ENCODE data around the gene C17orf58. TPM values are rescaled to one million over a fixed set of nuclear protein-coding genes. Genes with fewer than 3 reads are reported as not detected.

The C17orf58 gene
- polyA plus RNA-seq, 1 of the 3 experiments (the other 2 are of a cell fraction), result 21.2 TPM

DNA sequence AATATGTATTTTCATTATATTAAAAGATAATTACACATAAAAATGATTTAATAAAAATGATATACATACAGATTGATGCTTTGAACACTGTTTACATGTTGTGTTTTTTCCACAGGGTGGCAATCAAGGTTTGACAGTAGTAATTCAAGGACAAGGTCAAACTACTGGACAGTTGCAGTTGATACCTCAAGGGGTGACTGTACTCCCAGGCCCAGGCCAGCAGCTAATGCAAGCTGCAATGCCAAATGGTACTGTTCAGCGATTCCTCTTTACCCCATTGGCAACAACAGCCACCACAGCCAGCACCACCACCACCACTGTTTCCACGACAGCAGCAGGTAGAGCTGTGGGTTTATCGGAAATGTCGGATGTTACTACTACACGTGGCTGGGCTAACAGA, 52.2 kb downstream of the C17orf58 start:
- no peak for DNase-seq
- ChIA-PET CTCF (interaction anchor here (0.6 to 4.3 kb wide), 12 partner anchors 11 to 110 kb away, joined by 3 to 20 read pairs (median 3); no protein-coding TSS in a partner anchor), POLR2A (no interaction called here)
- no peak overlapping the region for H2AFZ ChIP-seq (ENCODE audit: low read depth)
- TF ChIP-seq MXI1 (IDR thresholded peaks at IDR 0.05; ENCODE audit: low read depth, low read length) (no peak), FOSL2 (IDR thresholded peaks at IDR 0.05; ENCODE audit: borderline replicate concordance, low read depth) (no peak)
- TF ChIP-seq, protein P1, sequence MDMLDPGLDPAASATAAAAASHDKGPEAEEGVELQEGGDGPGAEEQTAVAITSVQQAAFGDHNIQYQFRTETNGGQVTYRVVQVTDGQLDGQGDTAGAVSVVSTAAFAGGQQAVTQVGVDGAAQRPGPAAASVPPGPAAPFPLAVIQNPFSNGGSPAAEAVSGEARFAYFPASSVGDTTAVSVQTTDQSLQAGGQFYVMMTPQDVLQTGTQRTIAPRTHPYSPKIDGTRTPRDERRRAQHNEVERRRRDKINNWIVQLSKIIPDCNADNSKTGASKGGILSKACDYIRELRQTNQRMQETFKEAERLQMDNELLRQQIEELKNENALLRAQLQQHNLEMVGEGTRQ (IDR thresholded peaks at IDR 0.05; ENCODE audit: borderline replicate concordance, low read depth, low read length), result no peak
- no peaks in the 10 kb centered on the region for H3K9me2 ChIP-seq
- no peaks in the 10 kb centered on the region for H3K4me1 ChIP-seq (ENCODE audit: control insufficient read depth in 1 of 2, insufficient read depth in 2 of 2, low read depth in 1 of 2, low read length in 1 of 2)
- peaks cover 88 to 93% of the 10 kb centered on the region in 2 experiments for H3K36me3 ChIP-seq (replicated peaks in 1 of 2; ENCODE audit: control insufficient read depth in 1 of 2, insufficient read depth in 2 of 2, low read length in 1 of 2)
- no peak overlapping the region for H3K27ac ChIP-seq (ENCODE audit: low read depth in 2 of 2, low read length in 1 of 2)
- WGBS (ENCODE audit: low lambda C conversion rate), result 95% methylated on average over 5 of the region's 5 CpGs
- no peak overlapping the region for H3K4me2 ChIP-seq
- H4K20me1 ChIP-seq (ENCODE audit: insufficient read depth), result no peaks in the 10 kb centered on the region
- no peak overlapping the region for H3K4me3 ChIP-seq (ENCODE audit: low read depth in 2 of 2, low read length in 1 of 2)
- H3K27me3 ChIP-seq (ENCODE audit: insufficient read depth), result no peaks in the 10 kb centered on the region
- no peaks in the 10 kb centered on the region for H3K9me3 ChIP-seq
- no peak overlapping the region for H3K9ac ChIP-seq
- no peaks in the 10 kb centered on the region for H3K79me2 ChIP-seq (ENCODE audit: insufficient read depth)
- H3F3A ChIP-seq (replicated peaks; ENCODE audit: insufficient read depth), result peaks cover 11% of the 10 kb centered on the region

DNA sequence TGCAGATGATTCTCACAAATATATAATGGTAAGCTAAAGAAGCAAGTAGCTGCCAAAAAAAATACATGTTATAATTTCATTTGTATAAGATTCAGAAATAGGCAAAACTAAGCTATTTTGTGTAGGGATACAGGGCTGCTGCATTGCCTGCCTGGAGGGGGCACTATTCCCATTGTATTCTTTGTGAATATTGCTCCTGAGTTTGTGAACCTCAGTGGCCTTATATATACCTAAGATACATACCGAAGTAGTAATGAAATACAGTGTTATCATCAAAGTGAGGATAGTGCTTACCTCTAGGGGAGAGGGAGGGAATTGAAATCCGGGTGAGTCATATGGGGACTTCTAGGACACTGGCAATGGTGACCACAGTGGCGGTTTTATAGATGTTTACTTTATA, 53.5 kb downstream of the C17orf58 start:
- Histone ChIP-seq H3K79me2 (ENCODE audit: insufficient read depth) (no peaks in the 10 kb centered on the region), H2AFZ (ENCODE audit: low read depth) (no peak overlapping the region), H3K36me3 (replicated peaks in 1 of 2; ENCODE audit: control insufficient read depth in 1 of 2, insufficient read depth in 2 of 2, low read length in 1 of 2) (peaks cover 86 to 88% of the 10 kb centered on the region in 2 experiments), H3K9me2 (no peaks in the 10 kb centered on the region), H3K27me3 (ENCODE audit: insufficient read depth) (no peaks in the 10 kb centered on the region), H3K27ac (ENCODE audit: low read depth in 2 of 2, low read length in 1 of 2) (no peak overlapping the region), H3K4me1 (ENCODE audit: control insufficient read depth in 1 of 2, insufficient read depth in 2 of 2, low read depth in 1 of 2, low read length in 1 of 2) (no peaks in the 10 kb centered on the region), H3K4me2 (no peak overlapping the region), H3F3A (replicated peaks; ENCODE audit: insufficient read depth) (peaks cover 11% of the 10 kb centered on the region), H3K9ac (no peak overlapping the region), H3K9me3 (no peaks in the 10 kb centered on the region), H4K20me1 (ENCODE audit: insufficient read depth) (no peaks in the 10 kb centered on the region), H3K4me3 (ENCODE audit: low read depth in 2 of 2, low read length in 1 of 2) (no peak overlapping the region)
- ChIA-PET POLR2A (no interaction called here), CTCF (interaction anchor here (0.5 to 4.3 kb wide), 17 partner anchors 8 to 569 kb away, joined by 3 to 20 read pairs (median 4); no protein-coding TSS in a partner anchor)
- DNase-seq, result peak; percentile 22
- 78% methylated on average over 3 of the region's 3 CpGs for WGBS (ENCODE audit: low lambda C conversion rate)
- TF ChIP-seq, protein P2, sequence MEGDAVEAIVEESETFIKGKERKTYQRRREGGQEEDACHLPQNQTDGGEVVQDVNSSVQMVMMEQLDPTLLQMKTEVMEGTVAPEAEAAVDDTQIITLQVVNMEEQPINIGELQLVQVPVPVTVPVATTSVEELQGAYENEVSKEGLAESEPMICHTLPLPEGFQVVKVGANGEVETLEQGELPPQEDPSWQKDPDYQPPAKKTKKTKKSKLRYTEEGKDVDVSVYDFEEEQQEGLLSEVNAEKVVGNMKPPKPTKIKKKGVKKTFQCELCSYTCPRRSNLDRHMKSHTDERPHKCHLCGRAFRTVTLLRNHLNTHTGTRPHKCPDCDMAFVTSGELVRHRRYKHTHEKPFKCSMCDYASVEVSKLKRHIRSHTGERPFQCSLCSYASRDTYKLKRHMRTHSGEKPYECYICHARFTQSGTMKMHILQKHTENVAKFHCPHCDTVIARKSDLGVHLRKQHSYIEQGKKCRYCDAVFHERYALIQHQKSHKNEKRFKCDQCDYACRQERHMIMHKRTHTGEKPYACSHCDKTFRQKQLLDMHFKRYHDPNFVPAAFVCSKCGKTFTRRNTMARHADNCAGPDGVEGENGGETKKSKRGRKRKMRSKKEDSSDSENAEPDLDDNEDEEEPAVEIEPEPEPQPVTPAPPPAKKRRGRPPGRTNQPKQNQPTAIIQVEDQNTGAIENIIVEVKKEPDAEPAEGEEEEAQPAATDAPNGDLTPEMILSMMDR (IDR thresholded peaks at IDR 0.05), result peak; percentile 72
- no peak for TF ChIP-seq JUND (IDR thresholded peaks at IDR 0.05)
- TF ChIP-seq RAD21 (IDR thresholded peaks at IDR 0.05; ENCODE audit: low read length), result peak; percentile 30

Small RNA genes within 50 kb of the gene (small RNA-seq; reads per million reads assigned to genes)
- 0 reads per million in 7 experiments for gene RN7SL622P

Other genes starting within 250 kb of the C17orf58 start
- 51.9 and 61.4 TPM in 2 replicates for gene BPTF, start 171.0 kb downstream of the C17orf58 start, polyA plus RNA-seq (2012; rRNA removed)
- gene KPNA2, start 39.3 kb upstream of the C17orf58 start, polyA plus RNA-seq (2012; rRNA removed), result 122 and 139 TPM in 2 replicates